HG03139 (cell line): Measurements from ENCODE around the gene CARMIL3.
"Not testable (repeated sequence)": the region's sequence is repeated elsewhere in the genome, so short reads cannot be mapped to it uniquely, and the experiment has no call there.

Experiments
- ATAC-seq: cut with Tn5 transposase; IDR thresholded peaks from one replicate; pipeline ENCODE4 v1.9.1; 2021; ENCODE audit not compliant: unreplicated experiment

Gene CARMIL3

DNA sequence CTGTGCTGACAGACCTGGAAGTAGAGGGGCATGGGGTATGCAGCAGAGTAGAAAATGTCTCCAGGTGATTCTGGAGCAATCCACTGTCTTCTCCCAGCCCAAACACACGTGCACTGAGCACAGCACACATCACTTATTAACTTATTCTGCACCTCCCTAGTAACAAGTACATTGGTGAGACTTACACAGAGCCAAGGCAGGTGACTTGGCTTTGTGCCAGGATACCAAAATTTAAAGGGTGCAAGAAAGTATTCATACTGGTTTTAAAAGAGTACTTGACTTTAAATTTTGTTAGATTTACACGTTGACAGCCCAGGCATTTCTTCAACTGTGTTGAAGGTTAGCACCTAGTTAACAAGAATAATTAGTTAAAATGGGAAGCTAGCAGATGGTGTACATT lies 11.1 kb upstream of the CARMIL3 start:
- no peak for ATAC-seq

GRCh38 chr14:24042746-24043145 lies 9.1 kb upstream of the CARMIL3 start:
- no peak for ATAC-seq

- not testable (repeated sequence) for ATAC-seq
Observed at GRCh38 chr14:24049002-24049401, 2.8 kb upstream of the CARMIL3 start.

GRCh38 chr14:24050753-24051152 lies 1.1 kb upstream of the CARMIL3 start:
- ATAC-seq, result not testable (repeated sequence)

- ATAC-seq, result peak; percentile 13
Observed at GRCh38 chr14:24051176-24051788, 527 bp upstream of the CARMIL3 start.

GRCh38 chr14:24052656-24053547 lies 1.1 kb downstream of the CARMIL3 start:
- no peak for ATAC-seq

GRCh38 chr14:24053548-24054323 lies 1.9 kb downstream of the CARMIL3 start:
- ATAC-seq, result no peak

DNA sequence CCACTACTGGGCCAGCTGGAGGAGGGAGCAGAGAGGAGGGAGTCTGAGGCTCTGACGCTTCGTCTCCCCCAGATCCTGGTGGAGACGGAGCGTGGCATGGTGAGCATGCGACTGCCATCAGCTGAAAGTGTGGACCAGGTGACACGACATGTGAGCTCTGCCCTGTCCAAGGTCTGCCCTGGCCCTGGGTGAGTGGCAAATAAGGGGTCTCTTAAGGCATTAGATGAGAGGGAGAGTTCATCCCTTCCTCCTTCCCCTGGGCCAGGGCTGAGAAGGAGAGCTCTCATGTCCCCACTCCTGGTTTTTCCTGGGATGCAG lies 2.5 kb downstream of the CARMIL3 start:
- no peak for ATAC-seq

- ATAC-seq, result no peak
Observed at GRCh38 chr14:24054646-24055045, 2.8 kb downstream of the CARMIL3 start.

DNA sequence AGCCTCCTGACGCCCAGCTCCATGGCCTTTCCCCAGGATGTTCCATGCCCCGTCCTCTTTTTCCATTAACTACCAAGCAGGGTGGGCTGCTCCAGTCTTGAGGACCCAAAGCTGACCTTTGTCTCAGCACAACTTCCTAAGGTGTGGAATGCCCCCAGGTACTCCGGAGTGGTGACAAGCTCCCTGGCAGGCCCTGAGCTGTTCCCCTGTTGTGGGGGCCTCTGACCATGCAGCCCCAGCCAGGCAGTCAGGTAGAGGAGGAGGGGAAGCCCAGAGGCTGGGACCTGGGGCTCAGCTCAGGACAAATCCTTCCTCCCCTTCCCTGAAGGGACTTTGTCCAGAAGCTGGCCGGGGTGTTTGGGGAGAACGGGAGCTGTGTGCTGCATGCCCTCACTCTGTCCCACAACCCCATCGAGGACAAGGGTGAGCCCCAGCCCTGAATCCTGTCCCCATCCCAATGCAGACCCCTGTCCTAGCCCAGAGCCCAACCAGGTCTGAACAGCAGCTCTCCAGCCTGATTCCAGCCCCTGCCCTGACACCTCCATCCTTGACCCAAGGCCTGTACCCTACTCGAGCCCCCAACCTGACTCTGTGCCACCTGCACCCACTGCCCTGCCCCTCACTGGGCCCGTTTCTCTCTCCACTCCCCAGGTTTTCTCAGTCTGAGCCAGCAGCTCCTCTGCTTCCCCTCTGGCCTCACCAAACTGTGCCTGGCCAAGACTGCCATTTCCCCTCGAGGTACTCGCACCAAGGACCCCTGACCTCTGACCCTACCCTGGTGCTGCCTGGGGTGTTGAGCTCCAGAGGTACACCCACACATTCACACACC lies 4.4 kb downstream of the CARMIL3 start:
- no peak for ATAC-seq

- no peak for ATAC-seq
Observed at GRCh38 chr14:24056800-24057184, 5.0 kb downstream of the CARMIL3 start.

GRCh38 chr14:24057271-24057670 lies 5.5 kb downstream of the CARMIL3 start:
- ATAC-seq, result no peak

GRCh38 chr14:24057867-24058259 lies 6.1 kb downstream of the CARMIL3 start:
- ATAC-seq, result no peak

DNA sequence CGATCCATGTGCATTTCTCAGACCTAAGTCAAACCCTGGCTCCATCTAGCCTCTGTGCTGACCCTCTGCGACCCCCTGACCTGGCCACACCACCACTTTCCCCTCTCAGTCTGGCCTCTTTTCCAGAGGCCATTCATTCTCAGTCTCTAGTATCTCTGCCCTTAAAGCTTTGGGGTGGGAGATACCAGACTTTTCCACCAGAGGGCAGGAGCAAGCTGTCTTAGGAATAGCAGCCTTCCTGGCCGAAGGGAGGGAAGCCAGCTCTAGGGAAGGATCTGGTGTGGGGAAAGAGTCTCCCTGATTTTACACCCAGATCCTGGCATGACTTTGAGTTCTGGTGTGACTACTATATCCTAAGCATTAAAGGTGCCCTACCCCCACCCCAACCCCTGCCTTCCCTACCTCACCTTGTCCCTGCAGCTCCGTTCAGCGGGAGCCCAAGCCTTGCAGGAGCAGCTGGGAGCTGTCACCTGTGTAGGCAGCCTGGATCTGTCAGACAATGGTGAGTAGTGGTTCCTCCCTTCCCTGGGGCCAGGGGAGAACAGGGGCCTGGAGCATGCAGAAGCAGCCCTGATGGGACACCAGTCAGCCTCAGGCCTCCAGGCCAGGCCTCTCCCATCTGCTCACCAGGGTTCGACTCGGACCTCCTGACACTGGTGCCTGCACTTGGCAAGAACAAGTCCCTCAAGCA lies 6.6 kb downstream of the CARMIL3 start:
- ATAC-seq, result no peak

- ATAC-seq, result no peak
Observed at GRCh38 chr14:24058951-24059475, 7.2 kb downstream of the CARMIL3 start.

DNA sequence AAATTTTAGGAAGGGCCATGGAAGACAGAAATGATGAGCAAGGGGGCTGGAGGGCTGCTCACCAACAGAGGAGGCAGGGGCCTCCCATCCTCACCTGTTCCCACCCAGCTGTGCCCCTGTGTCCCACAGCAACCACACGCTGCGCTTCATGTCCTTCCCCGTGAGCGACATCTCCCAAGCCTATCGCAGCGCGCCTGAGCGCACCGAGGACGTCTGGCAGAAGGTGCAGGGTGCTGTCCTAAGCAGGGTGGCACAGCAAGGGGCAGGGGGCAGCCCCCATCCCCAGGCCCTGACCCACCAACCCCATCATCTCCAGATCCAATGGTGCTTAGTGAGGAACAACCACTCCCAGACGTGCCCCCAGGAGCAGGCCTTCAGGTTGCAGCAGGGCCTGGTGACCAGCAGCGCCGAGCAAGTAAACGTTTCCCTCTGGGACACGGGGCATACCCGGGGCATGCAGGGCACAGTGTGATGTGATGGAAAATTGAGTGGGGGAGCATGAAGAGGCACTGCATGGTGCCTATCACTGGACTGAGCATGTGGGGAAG lies 8.1 kb downstream of the CARMIL3 start:
- ATAC-seq, result no peak

- ATAC-seq, result no peak
Observed at GRCh38 chr14:24060443-24060842, 8.6 kb downstream of the CARMIL3 start.

GRCh38 chr14:24060984-24061913 lies 9.4 kb downstream of the CARMIL3 start:
- no peak for ATAC-seq
